ENCODE measurements around the gene ACTL7B.

Gene ACTL7B

DNA sequence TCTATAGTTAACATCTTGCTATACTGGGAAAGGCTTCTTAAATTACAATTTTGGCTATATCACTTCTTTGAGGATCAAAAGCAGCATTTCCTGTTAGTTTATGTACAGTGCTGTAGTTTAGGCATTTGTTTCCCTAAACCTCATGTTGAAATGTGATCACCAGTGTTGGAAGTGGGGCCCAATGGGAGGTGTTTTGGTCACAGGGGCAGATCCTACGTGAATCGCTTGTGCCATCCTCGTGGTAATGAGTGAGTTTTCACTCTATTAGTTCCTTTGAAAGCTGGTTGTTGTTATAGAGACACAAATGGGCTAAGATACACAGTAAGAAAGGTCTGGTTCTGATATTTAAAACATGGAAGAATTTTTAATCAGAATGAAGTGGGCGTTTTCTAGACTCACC is 12.0 kb upstream of the ACTL7B start:
- no peak for DNase-seq

DNA sequence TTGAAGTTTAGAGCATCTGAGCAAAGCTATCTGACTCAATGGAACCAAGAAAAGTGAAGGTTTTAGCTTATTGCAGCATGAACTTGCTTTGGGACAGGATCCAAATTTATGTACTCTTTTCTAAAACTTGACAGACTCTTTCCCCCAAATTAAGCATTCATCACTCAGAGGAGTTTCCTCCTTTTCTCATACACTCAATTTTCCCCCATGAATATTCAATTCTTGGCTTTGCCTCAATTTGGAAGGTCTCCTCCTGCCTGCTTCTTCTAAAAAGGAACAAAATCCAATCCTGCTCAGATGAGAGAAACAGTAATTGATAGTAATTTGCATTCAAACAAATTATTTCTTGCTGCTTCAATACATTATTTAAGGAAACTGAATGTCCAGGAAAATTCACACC is 11.3 kb upstream of the ACTL7B start:
- DNase-seq = no peak

DNA sequence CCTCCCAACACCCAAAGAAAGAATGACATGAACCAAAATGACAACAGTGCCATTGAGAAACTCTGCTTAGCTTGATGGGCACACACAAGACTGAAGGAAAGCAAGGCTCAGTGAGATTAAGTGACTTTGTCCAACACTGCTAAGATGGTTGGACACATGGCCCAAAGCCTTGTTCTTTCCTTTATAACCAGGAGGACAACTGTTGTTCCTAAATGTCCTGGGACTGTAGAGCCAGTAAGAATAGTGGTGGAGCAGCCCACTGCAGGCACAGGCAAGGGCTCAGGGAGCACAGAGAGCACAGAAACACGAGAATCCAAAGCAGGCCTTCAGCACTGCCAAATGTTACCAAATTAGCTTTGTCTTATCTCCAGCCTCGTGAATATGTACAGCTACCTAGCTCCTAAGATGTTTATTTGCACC is 10.2 kb upstream of the ACTL7B start:
- DNase-seq = no peak

- no peak for DNase-seq
Measured at GRCh38 chr9:108865037-108865436, 9.3 kb upstream of the ACTL7B start.

GRCh38 chr9:108864446-108864845 is 8.7 kb upstream of the ACTL7B start:
- DNase-seq = no peak

GRCh38 chr9:108863891-108864290 is 8.1 kb upstream of the ACTL7B start:
- DNase-seq = no peak

GRCh38 chr9:108861997-108862396 is 6.2 kb upstream of the ACTL7B start, which contains the start of gene ACTL7A:
Gene ACTL7A, plus strand, starts transcription at chr9:108862266. Its CDS starts 57 bp downstream, at chr9:108862323.
- no peak for DNase-seq

DNA sequence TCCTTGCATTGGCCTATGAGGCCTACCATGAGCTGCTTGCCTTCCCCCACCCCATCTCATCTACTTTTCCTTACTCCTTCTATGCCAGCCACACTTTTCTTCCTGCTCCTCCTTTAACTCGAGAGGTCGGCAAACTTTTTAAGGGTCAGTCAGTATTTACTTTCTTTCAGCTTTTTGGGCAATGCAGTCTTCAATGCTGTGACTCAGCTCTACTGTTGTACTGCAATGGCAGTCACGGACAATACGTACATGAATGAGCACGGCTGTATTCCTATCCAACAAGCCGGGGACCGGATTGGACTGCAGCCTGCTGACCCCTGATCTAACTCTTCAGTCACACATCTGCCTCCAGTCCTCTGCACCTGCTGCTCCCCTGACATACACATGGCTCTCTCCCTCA is 5.7 kb upstream of the ACTL7B start:
- DNase-seq = peak; percentile 44

DNA sequence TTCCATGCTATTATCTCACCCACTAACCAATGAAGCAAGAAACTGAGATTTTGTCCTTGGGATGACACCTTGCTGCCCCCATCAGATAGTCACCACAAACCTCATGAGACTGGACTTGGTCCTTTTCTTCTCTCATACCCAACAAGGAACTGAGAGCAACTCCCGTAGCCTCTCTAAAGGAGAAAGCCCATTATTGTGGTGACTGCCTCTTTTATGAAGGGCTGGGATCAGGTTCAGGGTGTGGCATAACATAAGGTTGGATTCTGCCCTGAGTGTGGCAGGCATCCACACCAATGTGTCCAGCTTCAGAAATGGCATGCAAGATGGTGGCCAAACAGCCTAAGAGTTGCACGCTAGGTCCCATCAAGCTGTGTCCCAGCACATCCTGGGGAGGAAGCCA is 5.0 kb upstream of the ACTL7B start:
- DNase-seq = no peak

- DNase-seq = no peak
Measured at GRCh38 chr9:108860354-108860753, 4.6 kb upstream of the ACTL7B start.

DNA sequence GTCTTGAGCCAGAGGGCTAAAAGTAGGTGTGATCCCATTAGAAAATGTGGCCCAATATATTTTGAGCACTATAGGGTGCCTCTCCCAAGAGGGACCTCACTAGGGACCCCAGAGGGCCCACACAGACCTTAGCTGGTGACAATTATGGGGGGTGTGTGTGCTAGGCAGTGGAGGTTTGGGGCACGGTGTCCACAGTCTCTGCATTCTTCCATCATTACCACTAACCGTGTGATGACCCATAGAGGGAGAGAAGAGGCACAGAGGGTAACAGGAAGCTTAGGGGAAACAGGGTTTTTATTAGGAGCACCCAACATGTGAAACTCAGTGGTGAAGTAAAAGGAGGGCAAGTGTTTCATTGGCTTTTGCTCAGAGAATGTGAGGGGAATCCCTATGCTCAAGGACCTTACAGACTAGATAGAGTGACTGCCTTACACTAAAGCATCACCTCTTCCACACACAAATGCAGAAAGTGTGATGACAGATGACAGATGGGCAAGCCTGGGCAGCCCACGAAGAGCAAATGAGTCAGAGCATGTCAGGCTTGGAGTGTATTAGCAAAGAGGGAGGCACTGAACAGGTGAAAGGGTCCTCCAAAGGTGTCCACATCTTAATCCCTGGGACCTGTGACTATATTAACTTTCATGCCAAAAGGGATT is 3.8 kb upstream of the ACTL7B start:
- no peak for DNase-seq

GRCh38 chr9:108857572-108857971 is 1.8 kb upstream of the ACTL7B start:
- no peak for DNase-seq

GRCh38 chr9:108855529-108855886 is 278 bp downstream of the ACTL7B start:
- no peak for DNase-seq

DNA sequence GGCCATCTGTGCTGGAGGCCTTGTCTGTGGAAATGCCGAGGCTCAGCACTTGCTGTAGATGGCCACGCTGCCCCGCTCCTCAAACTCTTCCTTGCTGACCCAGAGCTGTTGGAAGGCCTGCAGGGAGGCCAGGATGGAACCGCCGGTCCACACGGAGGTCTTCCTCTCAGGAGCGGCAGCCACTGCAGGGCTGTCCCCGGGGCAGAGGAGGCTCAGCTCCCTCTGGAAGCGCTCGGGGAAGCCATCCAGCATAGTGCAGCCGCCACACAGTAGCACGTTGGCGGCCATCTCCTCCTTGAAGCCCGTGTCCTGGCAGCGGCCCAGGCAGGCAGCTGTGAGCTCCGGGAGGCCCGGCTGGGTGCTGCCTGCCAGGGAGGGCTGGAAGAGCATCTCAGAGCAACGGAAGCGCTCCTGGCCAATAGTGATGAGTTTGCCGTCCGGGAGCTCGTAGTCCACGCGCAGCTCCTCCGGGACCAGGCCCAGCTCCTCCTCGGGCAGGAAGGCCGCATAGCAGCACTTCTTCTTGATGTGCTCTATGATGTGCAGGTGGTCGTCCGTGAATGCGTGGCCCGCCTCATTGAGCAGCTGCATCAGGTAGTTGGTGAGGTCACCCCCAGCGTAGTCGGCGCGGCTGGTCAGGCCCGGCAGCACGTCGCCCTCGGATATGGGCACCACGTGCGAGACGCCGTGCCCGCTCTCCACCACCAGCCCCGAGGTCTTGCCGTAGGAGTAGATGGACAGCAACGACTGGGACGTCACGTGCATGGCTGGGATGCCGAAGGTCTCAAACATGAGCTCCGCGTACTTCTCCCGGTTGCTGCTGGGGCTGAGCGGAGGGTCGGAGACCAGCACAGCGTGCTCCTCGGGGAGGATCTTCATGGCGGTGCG is 901 bp downstream of the ACTL7B start:
- DNase-seq = no peak

- no peak for DNase-seq
Measured at GRCh38 chr9:108854094-108854493, 1.7 kb downstream of the ACTL7B start.

GRCh38 chr9:108852079-108852478 is 3.7 kb downstream of the ACTL7B start:
- DNase-seq = no peak

DNA sequence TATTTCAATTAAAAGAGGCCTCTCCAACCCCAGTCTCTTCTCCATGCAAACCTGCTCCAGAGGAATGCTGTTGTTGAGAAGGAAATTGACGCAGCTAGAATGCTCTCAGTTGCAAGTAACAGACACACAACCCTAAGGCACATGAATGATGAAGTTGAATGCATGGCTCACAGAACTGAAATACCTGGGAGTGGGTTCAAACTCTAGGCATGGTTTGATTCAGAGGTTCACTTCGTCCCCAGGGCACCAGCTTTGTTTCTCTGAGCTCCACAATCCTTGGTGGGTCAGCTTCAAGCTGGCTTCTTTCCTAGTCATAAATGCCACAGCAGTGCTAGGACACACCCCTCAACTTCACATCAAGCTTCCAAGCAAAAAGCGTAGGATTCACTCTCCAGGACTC is 4.6 kb downstream of the ACTL7B start:
- DNase-seq = no peak

DNA sequence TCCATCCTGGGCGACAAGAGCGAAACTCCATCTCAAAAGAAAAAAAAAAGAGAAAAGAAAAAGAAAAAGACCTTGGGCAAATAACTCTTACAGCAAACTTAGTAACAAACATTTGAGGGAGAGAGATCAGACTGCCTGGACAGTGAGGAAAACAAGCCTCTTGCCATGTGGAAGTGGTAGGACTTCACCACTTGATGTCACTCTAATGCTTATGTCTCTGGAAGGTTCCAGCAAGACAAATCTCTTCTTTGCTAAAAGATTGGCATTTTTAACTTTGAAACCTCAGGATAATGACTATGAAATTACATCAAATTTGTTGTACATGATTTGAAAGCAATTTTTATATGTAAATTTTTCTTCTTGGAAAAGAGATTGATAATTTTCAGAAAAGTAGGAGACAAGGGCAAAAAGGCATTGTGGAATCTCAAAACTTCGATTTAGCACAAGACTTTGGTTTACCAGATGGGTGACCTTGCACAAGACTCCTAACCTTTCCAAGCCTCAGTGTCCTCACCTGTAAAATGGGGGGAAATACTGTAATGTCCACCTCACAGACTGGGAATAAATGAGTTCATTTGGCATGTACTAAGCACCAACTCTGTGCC is 5.4 kb downstream of the ACTL7B start:
- no peak for DNase-seq

GRCh38 chr9:108848296-108848695 is 7.5 kb downstream of the ACTL7B start:
- DNase-seq = peak; percentile 53

- DNase-seq = no peak
Measured at GRCh38 chr9:108845947-108846346, 9.8 kb downstream of the ACTL7B start.

DNA sequence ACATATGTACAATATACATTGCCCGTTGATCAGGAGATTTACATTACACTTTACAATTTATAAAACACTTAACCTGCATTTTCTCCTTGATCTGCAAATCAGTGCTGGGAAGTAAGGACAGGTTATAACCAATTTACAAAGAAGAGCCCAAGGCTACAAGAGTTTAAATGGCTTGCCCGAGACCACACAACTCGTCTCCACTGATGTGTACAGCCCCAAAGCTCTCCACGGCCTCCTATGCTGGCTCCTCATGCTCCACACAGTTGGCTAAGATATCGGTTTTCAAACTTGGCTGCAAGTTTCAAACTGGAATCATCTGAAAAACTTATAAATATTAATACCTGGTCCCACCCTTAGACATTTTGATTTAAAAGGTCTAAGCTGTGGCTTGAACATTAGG is 10.3 kb downstream of the ACTL7B start:
- no peak for DNase-seq

GRCh38 chr9:108844856-108845255 is 10.9 kb downstream of the ACTL7B start:
- peak; percentile 82 for DNase-seq

GRCh38 chr9:108844391-108844790 is 11.4 kb downstream of the ACTL7B start:
- peak; percentile 53 for DNase-seq

Measured in NCI-H146 (cell line).